NCI-H510A (cell line): ENCODE measurements around the gene TACR2.

ENCODE experiments used
- DNase-seq: peaks from one replicate; lab custom pipeline; 2025; lab: John Stamatoyannopoulos, UW

Gene TACR2

GRCh38 chr10:69416695-69417094, at the start of gene TACR2:
Gene TACR2 (minus strand): TSS chr10:69416918. CDS start chr10:69416323, 595 bp downstream.
- DNase-seq = no peak

GRCh38 chr10:69466158-69466490, 49.4 kb upstream of the TACR2 start:
- no peak for DNase-seq

DNA sequence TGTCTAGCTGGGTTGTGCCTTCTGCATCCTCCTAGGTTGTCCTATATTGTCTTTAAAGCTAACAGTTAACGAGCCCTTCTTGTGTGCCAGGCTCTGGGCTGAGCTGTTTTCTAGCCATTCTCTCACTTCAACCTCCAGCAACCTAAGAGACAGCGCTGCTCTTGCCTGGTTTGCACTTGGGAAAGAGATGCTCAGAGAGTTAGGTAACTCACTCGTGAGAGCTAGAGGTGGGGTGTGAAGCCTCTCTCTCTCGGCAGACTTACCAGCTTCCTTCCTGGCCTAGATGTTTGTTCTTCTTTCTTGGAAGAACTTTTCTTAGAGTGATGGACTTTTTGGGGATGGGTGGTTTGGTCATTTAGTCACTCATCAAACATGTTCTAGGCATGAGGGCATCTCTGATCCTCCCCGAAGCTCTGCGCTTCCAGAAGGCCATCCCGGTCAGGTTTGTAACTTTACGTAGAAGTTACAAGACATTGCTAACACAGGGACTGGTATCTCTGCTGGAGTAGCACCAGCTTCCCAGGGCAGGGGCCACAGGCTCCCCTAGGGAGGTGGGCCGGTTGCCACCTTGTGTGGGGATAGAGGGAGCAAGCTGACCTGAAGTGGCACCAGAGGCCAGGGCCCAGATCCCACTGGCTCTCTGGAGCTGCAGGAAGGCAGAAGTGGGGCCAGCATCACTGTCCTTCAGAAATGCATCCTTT, 48.9 kb upstream of the TACR2 start:
- DNase-seq = no peak

DNA sequence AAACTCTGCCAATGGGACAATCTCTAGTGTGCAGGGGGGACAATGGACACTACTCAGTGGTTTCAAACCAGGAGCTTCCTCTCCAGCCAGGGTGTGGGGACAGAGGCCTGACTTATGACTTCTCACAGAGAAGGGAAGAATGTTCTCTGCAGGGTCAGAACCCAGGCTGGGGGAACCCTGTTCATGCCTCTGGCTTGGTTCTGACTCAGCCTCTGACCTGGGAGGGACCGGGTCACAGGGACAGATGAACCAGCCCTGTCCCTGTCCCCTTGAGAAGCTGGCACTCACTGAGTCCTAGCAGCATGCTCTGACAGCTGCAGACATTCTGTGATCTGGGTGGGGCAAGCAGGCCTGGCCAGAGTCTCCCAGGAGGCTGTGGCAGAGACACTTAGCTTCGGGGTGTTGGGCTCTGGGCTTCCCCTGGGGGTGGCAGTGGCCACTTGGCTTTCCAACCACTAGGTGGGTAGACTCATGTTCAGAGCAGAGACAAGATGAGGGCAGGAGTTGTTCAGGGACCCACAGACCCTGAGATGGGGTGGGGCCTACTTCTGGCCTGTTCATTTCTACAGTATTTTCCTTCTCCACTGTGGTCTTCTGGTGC, 48.2 kb upstream of the TACR2 start:
- DNase-seq = no peak

GRCh38 chr10:69464401-69464800, 47.7 kb upstream of the TACR2 start:
- no peak for DNase-seq

DNA sequence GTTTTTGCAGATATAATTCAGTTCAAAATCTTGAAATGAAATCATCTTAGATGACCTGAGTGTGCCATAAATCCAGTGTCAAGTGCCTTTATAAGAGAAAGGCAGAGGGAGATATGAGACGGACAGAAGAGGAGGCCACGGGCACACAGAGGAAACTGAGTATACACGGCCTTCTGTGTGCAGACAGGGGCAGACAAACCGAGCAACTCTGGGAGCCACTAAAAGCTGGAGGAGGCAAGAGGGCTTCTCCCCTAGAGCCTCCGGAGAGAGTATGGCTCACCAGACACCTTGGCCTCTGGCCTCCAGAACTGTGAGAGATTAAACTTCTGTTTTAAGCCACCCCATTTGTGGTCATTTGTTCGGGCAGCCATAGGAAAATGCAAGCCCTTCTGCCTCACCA, 47.2 kb upstream of the TACR2 start:
- DNase-seq = no peak

DNA sequence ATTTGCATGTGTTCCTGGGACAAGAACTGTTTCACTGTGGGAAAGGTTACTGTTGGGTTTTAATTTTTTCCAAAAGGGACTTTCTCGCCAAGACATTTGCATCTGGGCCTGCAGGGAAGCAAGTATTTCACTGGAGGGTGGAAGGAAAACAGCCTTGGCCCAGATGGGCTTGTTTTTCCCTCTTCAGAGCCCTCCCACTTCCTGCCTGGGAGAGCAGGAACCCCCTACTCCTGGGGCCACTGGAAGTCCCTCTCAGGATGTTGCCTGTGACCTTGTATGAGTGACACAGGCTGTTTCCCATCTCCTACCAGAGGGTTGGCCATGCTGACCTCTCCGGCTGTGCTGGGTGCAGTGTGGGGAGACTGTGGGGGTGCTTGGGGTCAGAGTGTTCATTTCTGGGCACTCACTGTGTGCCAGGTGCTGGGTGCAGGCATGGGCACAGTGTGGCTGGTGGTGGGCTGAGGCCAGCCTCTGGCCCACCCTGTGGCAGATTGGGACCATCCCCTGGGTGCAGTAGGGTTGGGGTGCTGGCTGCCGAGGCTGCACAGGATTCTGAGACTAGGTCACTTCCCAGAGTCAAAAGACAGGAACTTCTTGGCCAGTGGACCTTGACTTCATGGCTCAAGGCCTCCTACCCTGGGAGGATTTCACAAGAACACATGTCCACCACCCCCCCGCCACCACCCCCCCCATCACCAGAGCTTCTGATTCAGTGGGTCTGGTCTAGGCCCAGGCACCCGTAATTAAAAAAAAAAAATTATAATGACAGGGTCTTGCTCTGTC, 44.7 kb upstream of the TACR2 start:
- DNase-seq = no peak

GRCh38 chr10:69460576-69461242, 44.0 kb upstream of the TACR2 start:
- DNase-seq = no peak

- DNase-seq = no peak
Measured at GRCh38 chr10:69459893-69460575, 43.3 kb upstream of the TACR2 start.

GRCh38 chr10:69459101-69459790, 42.5 kb upstream of the TACR2 start:
- DNase-seq = no peak

DNA sequence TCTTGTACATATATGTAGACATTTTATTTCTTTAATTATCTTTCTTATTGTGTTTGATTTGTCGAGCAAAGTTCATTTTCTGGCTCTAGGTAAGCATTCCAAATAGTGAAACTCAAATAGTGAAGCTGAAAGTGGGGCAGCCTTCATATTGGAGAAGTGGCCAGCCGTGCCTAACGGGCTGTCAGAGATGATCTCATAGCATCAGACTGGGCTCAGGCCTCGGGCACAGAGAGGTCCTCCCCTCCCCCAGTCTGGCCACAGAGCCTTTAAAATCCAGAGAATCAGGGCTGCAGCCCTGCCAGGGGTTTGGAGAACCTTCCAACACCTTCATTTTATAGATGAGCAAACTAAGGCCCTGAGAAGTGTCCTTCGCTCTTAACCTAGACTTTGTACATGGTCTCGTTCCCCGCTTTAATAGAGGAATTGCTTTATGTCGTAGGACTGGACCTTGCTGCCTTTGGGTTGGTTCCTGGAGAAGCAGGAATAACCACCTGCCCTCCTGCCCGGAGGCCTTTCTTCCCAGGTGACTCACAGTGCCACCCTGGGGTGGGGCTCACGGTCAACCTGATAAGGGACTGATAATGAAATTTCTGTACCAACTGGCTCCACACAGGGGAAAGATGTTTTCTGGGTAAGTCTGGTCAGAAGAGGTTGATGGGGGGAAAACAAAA, 41.8 kb upstream of the TACR2 start:
- DNase-seq = no peak

DNA sequence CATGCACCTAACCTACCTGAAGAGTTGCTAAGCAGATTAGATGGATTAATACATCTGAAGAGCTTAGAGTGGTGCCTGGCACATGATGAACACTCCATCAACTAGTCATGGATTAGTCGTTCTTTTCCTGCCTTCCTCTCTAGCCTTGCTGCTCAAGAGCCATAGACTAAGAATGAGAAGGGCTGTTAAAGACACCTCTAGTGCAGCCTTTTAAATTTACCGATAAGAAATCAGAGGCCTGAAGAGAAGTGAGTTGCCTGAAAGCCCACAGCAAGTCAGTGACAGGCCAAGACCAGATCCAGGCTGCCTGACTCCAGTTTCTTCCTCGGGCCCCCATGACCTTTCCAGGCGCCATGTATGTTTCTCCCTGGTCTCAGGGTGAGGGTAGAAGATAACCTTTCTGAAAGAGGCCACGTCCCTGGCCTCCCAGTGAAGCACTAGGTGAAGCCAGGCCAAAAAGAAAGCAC, 41.1 kb upstream of the TACR2 start:
- DNase-seq = no peak

DNA sequence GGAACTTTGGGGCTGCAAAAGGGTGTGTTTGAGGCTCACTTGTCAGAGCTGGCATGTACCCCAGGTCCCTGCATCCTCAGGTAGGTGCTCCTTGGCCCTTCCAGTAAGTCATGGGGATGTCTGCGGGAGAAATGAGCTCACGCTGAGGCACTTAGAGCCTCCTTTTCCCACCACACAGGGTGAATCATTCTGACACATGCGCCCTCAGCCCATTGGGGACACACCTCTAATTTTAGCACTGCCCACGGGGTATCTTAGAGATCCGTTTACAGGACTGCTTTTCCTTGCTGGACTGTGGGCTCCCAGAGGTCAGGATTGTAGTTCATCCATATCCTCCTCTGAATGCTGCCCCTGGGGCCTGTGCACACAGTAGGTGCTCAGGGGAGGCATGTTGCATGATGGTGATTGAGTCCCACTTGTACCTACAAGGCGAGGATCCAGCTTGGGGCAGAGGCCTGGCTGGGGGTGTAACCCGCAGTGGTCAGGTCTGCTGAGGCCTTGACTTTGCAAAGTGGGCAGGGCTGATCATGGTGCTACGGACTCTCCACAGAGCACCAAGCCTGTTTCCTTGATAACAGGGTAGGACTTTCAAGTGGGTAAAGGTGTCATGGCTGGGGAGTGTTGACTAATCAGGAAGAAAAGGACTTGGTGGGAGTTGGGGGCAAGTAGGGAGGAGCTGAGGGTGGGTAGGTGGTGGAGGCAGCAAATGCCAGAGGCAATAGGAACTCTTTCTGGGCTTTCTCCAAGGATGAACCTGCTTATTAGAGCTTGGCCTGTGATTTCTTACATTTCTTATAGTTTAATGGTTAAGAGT, 40.4 kb upstream of the TACR2 start:
- no peak for DNase-seq

DNA sequence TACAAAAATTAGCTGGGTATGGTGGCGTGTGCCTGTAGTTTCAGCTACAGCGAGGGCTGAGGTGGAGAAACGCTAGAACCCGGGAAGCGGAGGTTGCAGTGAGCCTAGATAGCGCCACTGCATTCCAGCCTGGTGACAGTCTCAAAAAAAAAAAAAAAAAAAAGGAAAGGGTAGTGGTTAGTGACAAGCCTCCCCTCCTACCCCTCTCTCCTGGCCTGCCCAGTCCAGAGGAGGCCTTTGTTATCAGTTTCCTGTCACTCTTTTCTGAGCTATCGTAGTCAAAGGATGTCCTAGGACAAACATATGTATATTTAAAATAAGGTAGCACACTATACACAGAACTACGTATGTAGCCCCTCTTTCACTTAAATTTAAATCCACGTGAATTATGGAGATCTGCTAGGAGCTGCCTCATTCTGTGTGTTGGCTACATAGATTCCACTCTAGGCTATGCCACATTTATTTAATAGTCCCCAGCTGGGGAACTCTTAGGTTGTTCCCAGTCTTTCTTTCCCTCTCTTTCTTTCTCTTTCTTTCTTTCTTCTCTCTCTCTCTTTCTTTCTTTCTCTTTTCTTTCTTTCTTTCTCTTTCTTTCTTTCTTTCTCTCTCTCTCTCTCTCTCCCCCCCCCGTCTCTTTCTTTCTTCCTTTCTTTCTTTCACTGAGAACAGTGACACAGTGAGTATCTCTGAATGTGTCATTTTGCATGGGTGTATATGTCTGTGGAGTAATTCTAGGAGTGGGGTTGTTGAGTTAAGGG, 38.5 kb upstream of the TACR2 start:
- DNase-seq = no peak

DNA sequence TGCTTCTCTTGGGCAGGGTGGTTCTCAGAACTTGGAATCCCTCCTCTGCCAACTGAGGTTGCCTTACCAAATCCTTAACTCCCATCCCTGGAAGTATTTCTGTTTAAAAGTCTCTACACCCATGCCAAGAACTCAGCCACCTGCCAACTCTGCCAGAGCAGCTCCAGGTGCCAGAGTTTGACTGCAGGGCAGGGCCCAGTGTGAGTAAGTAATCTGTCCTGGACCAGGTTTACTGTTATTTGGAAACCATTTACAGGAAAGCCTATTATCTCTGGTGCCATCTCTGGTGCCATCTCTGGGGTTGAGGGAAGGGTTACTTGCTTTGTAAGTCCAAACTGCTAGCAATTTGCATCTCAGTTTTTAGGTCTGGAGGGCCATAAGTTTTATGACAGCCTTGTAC, 37.1 kb upstream of the TACR2 start:
- no peak for DNase-seq

- no peak for DNase-seq
Measured at GRCh38 chr10:69452676-69453415, 36.1 kb upstream of the TACR2 start.

- DNase-seq = peak; percentile 51
Measured at GRCh38 chr10:69451784-69452251, 35.1 kb upstream of the TACR2 start.

DNA sequence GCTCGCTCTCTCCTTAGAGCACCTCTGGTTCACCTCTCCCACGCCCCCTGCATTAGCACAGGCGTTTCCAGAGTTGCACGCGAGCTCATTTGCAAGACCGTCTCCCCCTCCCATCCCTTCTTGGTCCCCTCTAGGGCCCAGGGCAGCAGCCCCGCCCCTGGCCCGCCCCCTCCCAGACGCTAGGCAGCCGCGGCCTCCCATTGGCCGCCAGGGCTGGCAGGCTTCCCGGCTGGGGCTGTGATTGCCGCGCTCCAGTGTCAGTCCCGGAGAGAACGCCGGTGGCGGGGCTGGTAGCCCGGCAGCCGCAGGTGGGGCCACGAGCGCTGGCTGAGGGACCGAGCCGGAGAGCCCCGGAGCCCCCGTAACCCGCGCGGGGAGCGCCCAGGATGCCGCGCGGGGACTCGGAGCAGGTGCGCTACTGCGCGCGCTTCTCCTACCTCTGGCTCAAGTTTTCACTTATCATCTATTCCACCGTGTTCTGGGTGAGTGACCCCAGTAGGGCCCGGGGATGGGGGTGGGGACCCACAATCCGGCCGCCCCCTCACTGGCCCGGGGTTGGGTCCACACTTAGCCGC, 34.6 kb upstream of the TACR2 start, which contains the start of gene TSPAN15:
Gene TSPAN15 (plus strand): TSS at position 257 of the 575 bp plus-strand sequence. CDS start 130 bp downstream, at position 387.
- peak; percentile 94 for DNase-seq
